ENCODE data around the gene KCNJ11.

KCNJ11 gene

DNA sequence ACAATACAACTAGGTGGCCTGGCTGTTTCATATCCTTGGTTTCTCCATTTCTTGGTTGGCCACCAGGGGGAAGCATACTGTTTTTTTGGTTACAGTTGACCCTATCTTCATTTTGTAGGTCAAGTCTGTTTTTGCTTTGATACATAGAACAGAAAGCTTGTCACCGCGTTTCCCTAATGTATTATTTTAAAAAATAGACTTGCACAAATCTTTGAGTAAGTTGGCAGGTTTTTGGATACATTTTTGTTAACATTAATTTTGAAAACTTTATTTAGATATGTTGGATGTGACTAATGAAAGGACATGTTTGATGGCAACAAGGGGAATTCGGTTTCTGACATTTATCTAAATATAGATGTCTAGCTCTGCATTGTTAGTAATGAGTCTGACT is 33.9 kb downstream of the KCNJ11 start:
- peak; percentile 86 for TF ChIP-seq CTCF (conservative IDR thresholded peaks at IDR 0.05)
- no peak for TF ChIP-seq ZFX (IDR thresholded peaks at IDR 0.05)

GRCh38 chr11:17353821-17354600 is 34.4 kb downstream of the KCNJ11 start:
- no peak for TF ChIP-seq CTCF (conservative IDR thresholded peaks at IDR 0.05)
- no peak for TF ChIP-seq ZFX (IDR thresholded peaks at IDR 0.05)
- peak overlapping the region; percentile 79 for H3K27ac ChIP-seq

More for the DNA sequence above, 33.9 kb downstream of the KCNJ11 start:
- H3K27ac ChIP-seq = no peak overlapping the region

DNA sequence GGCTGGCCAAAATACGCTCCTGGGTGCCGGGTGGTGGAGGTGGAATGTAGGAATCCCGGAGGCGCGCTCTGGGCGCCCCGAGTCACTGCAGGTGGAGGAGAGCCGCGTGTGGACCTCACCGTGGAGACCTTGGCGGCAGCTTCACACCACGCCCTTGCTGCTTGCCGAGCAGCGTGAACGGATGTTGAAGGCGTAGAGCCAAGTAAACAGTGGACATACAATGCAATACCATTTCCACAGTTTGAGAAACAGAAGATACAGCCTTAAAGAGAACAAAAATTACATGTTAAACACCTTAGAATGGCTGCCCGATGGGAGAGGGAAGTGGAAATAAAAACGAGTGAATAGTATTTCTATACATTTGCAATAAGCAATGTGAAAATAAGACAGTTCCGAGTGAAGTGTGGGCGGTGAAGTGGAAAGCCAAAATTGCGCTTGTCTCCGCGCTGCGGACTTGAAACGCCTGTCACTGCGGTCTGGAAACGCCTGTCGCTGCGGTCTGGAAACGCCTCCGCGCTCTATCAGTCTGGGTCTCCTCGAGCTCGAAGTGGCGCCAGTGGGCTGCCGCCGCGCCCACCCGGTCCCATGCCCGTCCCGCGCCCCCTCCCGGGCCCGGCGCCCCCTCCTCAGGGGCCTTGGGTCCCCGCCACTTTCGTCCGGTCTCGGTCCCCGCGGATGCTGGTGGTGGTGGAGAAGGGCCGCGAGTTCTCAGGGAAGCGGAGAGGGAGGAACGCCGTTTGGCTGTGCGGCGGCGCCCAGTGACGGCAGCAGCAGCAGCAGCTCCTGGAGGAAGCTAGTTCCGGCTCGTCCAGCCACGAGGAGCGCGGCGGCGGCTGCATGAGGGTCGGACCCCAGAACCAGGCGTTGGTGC is 35.3 kb downstream of the KCNJ11 start:
- H3K27ac ChIP-seq = peak overlapping the region; percentile 79
- TF ChIP-seq ZFX (IDR thresholded peaks at IDR 0.05) (no peak), CTCF (conservative IDR thresholded peaks at IDR 0.05) (no peak)

DNA sequence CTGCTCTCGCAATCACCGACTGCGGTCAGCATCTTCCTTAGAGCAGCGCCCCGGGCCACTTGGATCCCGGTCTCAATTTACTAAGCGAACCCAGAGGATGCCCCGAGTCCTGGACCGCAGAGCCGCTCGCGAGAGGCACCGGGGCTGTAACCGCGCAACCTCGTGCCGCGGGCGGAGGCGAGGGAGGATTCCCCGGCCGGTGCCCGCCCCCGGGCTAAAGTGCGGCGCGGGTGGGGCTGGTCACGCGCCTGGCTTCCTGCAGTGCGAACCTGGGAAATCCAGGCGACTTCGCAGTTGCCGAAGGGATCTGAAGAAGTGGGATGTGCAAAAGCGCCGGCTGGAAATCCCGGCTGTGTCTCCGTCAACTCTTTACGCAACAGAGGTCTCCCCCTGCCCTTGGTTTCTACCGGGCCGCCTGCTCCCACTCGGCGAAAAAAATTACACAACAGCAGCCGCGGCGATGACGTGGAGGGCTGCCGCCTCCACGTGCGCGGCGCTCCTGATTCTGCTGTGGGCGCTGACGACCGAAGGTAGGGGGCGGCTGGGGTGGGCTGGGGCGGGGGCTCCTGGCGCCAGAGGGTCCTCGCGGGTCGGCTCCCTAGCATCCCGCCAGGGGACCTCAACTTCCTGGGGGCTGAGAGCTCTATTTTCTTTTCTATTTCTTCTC is 36.8 kb downstream of the KCNJ11 start, which contains the start of gene NCR3LG1:
TSS of gene NCR3LG1 (plus strand) at position 291 of the 667 bp plus-strand sequence. CDS start at position 461, 170 bp downstream.
- TF ChIP-seq CTCF (conservative IDR thresholded peaks at IDR 0.05) = no peak; the same call in 1 of the 2 replicates
- H3K27ac ChIP-seq = peak within 1 kb of the TSS; percentile 79

DNA sequence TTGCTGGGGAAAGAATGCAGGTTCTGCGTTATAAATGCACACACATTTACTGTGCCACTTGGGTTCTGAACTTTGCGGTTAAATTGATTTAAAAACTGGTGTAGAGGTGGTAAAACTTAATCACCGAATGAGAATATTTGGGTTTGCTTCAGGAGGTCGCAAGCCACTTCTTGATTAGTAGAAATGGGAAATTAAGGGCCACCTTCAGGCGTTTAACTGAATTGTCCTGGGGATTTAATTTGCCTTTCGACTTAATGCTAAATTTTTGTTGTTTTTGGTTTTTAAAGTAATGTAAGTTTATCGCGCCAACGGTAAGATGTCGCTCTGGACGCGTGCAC is 37.3 kb downstream of the KCNJ11 start:
- TF ChIP-seq ZFX (IDR thresholded peaks at IDR 0.05) (no peak), CTCF (conservative IDR thresholded peaks at IDR 0.05) (no peak; the same call in 1 of the 2 replicates)
- H3K27ac ChIP-seq = no peak overlapping the region; the same call in 1 of the 2 replicates

DNA sequence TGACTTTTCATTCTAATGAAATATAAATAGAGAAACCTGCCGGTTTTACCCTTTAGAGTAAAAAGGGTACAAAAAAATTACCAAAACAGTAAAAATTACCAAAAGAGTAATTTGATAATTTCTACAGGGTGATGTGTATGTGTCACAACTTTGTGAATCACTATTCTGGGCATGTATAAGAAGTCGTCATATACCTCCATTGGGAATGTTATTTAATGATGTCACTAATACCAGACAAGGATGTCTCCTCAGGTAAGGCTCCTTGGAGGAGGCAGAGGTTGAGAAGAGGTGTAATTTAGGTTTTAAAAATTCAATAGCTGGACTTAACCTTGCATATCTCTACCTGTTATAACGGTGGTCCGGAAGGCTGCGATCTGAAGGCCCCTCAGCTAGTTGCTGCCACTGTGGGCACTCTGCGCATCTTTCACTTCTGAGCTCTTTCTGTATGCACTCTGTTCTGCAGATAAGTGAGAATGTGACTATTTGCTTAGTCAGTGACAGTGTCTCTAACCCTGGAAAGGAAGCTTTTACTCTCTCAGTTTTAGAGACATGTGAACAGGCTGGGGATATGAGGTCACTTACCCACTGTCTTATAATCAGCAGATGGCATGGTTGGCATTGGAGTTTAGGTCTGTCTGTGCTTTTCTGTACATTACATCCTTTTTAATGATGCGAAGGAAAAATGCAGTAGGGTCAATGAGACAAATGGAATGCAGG is 37.8 kb downstream of the KCNJ11 start:
- no peak overlapping the region for H3K27ac ChIP-seq
- TF ChIP-seq ZFX (IDR thresholded peaks at IDR 0.05) (no peak), CTCF (conservative IDR thresholded peaks at IDR 0.05) (no peak)

All from C4-2B (cell line).